GM12878 (cell line): ENCODE data around the gene KCNH5. TPM values are rescaled to one million over a fixed set of nuclear protein-coding genes. Genes with fewer than 3 reads are reported as not detected.

ENCODE experiments used
- ATAC-seq: fragments of 200-7000 bp; cut with Tn5 transposase; 3 replicates; pipeline ENCODE4 v1.9.1; 2020; ENCODE audit warnings: mild to moderate bottlenecking, moderate library complexity
- BruUV-seq: library from RNA; stranded (reverse); fragments of 400-500 nt; replicated peaks from 2 replicates; lab custom pipeline; 2021; lab: Mats Ljungman, UMichigan
- CTCF ChIA-PET: fragments of 300-600 bp; sonication (Branson Sonifier 250); formaldehyde crosslinking; extraction: SDS; loops from one replicate; lab custom pipeline; 2021; ENCODE audit warnings: inconsistent platforms; lab: Yijun Ruan, JAX
- POLR2A ChIA-PET: fragments of 350-600 bp; formaldehyde crosslinking; extraction: SDS; loops from one replicate; lab custom pipeline; 2021; ENCODE audit warnings: inconsistent platforms; lab: Charles Lee
- RAD21 ChIA-PET: fragments of 300-600 bp; sonication (Branson Sonifier 250); formaldehyde crosslinking; loops from one replicate; lab custom pipeline; 2023; ENCODE audit warnings: antibody characterized with exemption; ENCODE audit not compliant: unreplicated experiment; lab: Charles Lee
- SMC1A ChIA-PET: fragments of 300-600 bp; sonication (Branson Sonifier 250); formaldehyde crosslinking; loops from one replicate; lab custom pipeline; 2023; ENCODE audit not compliant: unreplicated experiment, uncharacterized antibody; lab: Charles Lee
- DNase-seq: peaks from one replicate; pipeline ENCODE4 v3.0.0-alpha.2; 2011; ENCODE audit warnings: low read depth, low spot score
- FAIRE-seq: peaks from 3 replicates; lab custom pipeline; 2011; peaks lifted over from hg19 to GRCh38; lab: Jason Lieb, UNC
- H2AFZ ChIP-seq: 2 replicates; pipeline ENCODE4 v1.6.0; 2011; ENCODE audit warnings: low read depth, low read length, control low read depth; ENCODE audit not compliant: control insufficient read depth
- H3K27ac ChIP-seq: 2 replicates; pipeline ENCODE4 v1.5.1; 2011; ENCODE audit warnings: control low read depth; ENCODE audit not compliant: control insufficient read depth, insufficient read depth
- H3K27me3 ChIP-seq, 2 experiments: replicated peaks in 1 of 2; 2 replicates each; pipeline versions ENCODE4 v1.6.0 to v1.6.1; 2011; ENCODE audit warnings: low read length in 1 of 2; ENCODE audit not compliant: control insufficient read depth in 2 of 2, insufficient read depth in 2 of 2
- H3K36me3 ChIP-seq, 2 experiments: 2 replicates each; pipeline ENCODE4 v1.5.1; 2011; ENCODE audit warnings: low read length in 1 of 2; ENCODE audit not compliant: control insufficient read depth in 2 of 2, insufficient read depth in 2 of 2
- H3K4me1 ChIP-seq: 2 replicates; pipeline ENCODE4 v1.6.1; 2011; ENCODE audit warnings: mild to moderate bottlenecking, low read length, moderate library complexity, mixed read lengths; ENCODE audit not compliant: control insufficient read depth, insufficient read depth
- H3K4me2 ChIP-seq: 2 replicates; pipeline ENCODE4 v1.6.0; 2011; ENCODE audit warnings: control low read depth; ENCODE audit not compliant: control insufficient read depth, insufficient read depth
- H3K4me3 ChIP-seq: fragments of 200-600 bp; sonication (generic); 2 replicates; pipeline ENCODE4 v1.5.1; 2016
- H3K79me2 ChIP-seq: 2 replicates; pipeline ENCODE4 v1.6.0; 2011; ENCODE audit warnings: low read length; ENCODE audit not compliant: control insufficient read depth, insufficient read depth
- H3K9ac ChIP-seq: 2 replicates; pipeline ENCODE4 v1.8.0; 2011; ENCODE audit warnings: low read length, control low read depth, mixed read lengths; ENCODE audit not compliant: control insufficient read depth, insufficient read depth
- H3K9me3 ChIP-seq: replicated peaks from 3 replicates; pipeline ENCODE4 v1.5.1; 2011; ENCODE audit warnings: mild to moderate bottlenecking, low read length; ENCODE audit not compliant: control insufficient read depth, insufficient read depth
- H4K20me1 ChIP-seq: 2 replicates; pipeline ENCODE4 v1.6.0; 2011; ENCODE audit not compliant: control insufficient read depth, insufficient read depth
- EZH2 ChIP-seq: IDR thresholded peaks from 2 replicates; pipeline ENCODE4 v1.6.1; 2012; ENCODE audit warnings: low read depth, mild to moderate bottlenecking, control low read depth, inconsistent platforms, low read length, borderline replicate concordance; ENCODE audit not compliant: control insufficient read depth
- KAT2A ChIP-seq: conservative IDR thresholded peaks from 2 replicates; pipeline ENCODE4 v1.6.1; 2011; ENCODE audit warnings: low read depth, low read length; ENCODE audit not compliant: control insufficient read depth
- MYC ChIP-seq: IDR thresholded peaks from 2 replicates; pipeline ENCODE4 v1.6.1; 2011; ENCODE audit warnings: mild to moderate bottlenecking, low read length, moderate library complexity, inconsistent platforms; ENCODE audit not compliant: insufficient read depth, insufficient replicate concordance, insufficient read length, severe bottlenecking
- RAD51 ChIP-seq: fragments of 450-650 bp; IDR thresholded peaks from 2 replicates; pipeline ENCODE4 v1.6.1; 2016; ENCODE audit warnings: moderate library complexity, mild to moderate bottlenecking, inconsistent platforms
- SPI1 ChIP-seq: IDR thresholded peaks from 2 replicates; pipeline ENCODE4 v1.6.1; 2011; ENCODE audit warnings: low read depth, mild to moderate bottlenecking, low read length, moderate library complexity, borderline replicate concordance; ENCODE audit not compliant: insufficient read depth
- SRF ChIP-seq, 2 experiments: IDR thresholded peaks; 2 replicates each; pipeline ENCODE4 v1.6.1; 2011; ENCODE audit warnings: low read depth in 2 of 2, low read length in 2 of 2, mild to moderate bottlenecking in 1 of 2, moderate library complexity in 1 of 2
- WGBS: methylation state at CpG from one replicate; pipeline ENCODE4 v1.1.6; 2016; ENCODE audit warnings: low lambda C conversion rate; ENCODE audit not compliant: insufficient replicate concordance, insufficient coverage; ENCODE audit errors: missing lambda C conversion rate; 5-methylcytosine and 5-hydroxymethylcytosine counted together
- in situ Hi-C: fragments of 300-500 bp; cut with MboI; formaldehyde crosslinking; loops from 9 replicates; pipeline ENCODE4 v1.14.3; 2018; ENCODE audit warnings: mixed read lengths
- intact Hi-C: fragments of 100-400 bp; cut with micrococcal nuclease; formaldehyde crosslinking; loops from one replicate; pipeline ENCODE4 v1.14.2; 2022; ENCODE audit not compliant: unreplicated experiment
- polyA plus RNA-seq, 11 experiments: library from polyadenylated mRNA; depleted of rRNA in 4 of 11; unstranded in 6 of 11; stranded (reverse) in 5 of 11; fragments of >200 nt; fragmentation: Nextera tagmentation in 4 of 11; fragmentation: Illumina TruSeq in 1 of 11; extraction: Ambion mirVana in 4 of 11; extraction: Trizol in 1 of 11; gene quantifications; 1 replicate in 1 of 11; 2 replicates in 10 of 11; pipeline versions ENCODE4 v1.2.1 to v1.2.3, GENCODE V29; 2011 to 2016; ENCODE audit warnings: inconsistent platforms in 2 of 11, missing spikeins in 2 of 11, low read depth in 1 of 11
- total RNA-seq, 4 experiments: library from RNA; depleted of rRNA in 3 of 4; stranded (reverse); fragments of >200 nt in 3 of 4; fragmentation: Illumina TruSeq in 1 of 4; extraction: Trizol in 1 of 4; gene quantifications; 2 replicates each; pipeline versions ENCODE4 v1.2.1 to v1.2.3, GENCODE V29; 2013 to 2021
- TF ChIP-seq, protein P1 (sequence below): fragments of 150-350 bp; IDR thresholded peaks from 2 replicates; pipeline ENCODE4 v1.6.1; 2014; ENCODE audit warnings: mild to moderate bottlenecking, low read depth, low read length

Gene KCNH5
- total and polyA plus RNA-seq, 10 of the 15 experiments (the other 5 are each of a cell fraction or from before 2014, with no cell fraction given), result under 0.01 to 0.04 (median 0.04) TPM; not detected in 7

DNA sequence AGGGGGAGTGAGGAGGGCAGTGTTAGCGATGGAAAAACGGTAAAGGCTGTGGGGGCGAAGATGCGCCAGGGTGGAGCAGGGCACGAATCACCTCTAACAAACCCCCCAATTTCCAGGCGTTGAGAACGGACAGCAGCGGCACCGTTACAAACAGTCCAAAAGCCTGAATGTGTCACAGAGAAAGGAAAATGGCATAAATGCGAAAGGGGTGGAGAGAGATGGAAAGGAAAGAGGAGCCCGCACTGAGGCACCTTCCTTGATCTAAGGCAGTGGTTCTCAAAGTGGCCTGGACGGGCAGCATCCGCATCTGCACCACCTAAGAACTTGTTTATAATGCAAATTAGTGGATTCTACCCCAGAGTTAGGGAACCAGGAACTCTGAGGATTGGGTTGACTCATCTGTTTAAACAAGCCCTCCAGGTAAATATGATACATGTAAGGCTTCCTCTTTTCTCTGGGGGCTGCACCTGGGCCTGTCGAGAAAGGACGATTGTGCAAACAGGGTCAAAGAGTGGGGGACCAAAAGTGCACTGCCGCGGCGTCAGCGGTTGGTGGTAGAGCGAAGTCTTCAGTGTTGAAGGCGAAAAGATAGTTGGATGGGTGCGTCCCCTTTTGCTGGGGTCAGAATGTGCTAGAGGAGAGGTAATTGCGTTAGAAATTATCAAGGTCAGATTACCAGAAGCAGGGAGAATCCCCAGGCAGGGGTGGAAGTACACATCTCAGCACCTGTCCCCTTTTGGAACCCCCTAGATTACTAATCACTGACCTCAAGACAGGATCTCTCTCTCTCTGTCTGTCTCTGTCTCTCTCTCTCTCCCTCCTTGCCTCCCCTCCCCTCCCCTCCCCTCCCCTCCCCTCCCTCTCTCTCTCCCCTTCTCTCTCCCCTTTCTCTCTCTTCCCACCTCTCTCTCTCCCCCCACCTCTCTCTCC is 1.3 kb upstream of the KCNH5 start:
- no TSS peak for BruUV-seq
- ATAC-seq (no peak), DNase-seq (no peak), FAIRE-seq (no peak)
- RAD21 ChIA-PET, result no interaction called here
- SMC1A ChIA-PET, result no interaction called here
- Histone ChIP-seq H3K79me2 (no peaks in the 10 kb centered on the region), H3K9ac (no peak overlapping the region), H3K9me3 (no peaks in the 10 kb centered on the region), H3K27me3 (peaks cover 0 to 5% of the 10 kb centered on the region in 2 experiments; a peak in 3 of 4 replicates), H3K4me3 (no peak overlapping the region), H3K36me3 (no peaks in the 10 kb centered on the region), H4K20me1 (no peaks in the 10 kb centered on the region), H3K4me2 (no peak overlapping the region), H2AFZ (no peak overlapping the region), H3K27ac (no peak overlapping the region), H3K4me1 (no peaks in the 10 kb centered on the region)
- CTCF ChIA-PET, result no interaction called here
- POLR2A ChIA-PET, result interaction anchor here (0.6 kb wide), 1 partner anchor 1104 kb away, joined by 4 read pairs; no protein-coding TSS in a partner anchor
- in situ Hi-C loops (no loop called here), intact Hi-C loops (no loop called here)
- TF ChIP-seq, protein P1, sequence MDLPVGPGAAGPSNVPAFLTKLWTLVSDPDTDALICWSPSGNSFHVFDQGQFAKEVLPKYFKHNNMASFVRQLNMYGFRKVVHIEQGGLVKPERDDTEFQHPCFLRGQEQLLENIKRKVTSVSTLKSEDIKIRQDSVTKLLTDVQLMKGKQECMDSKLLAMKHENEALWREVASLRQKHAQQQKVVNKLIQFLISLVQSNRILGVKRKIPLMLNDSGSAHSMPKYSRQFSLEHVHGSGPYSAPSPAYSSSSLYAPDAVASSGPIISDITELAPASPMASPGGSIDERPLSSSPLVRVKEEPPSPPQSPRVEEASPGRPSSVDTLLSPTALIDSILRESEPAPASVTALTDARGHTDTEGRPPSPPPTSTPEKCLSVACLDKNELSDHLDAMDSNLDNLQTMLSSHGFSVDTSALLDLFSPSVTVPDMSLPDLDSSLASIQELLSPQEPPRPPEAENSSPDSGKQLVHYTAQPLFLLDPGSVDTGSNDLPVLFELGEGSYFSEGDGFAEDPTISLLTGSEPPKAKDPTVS, result no peak
- TF ChIP-seq EZH2, result no peak
- TF ChIP-seq SPI1, result 0 out of 2 replicates have a peak, but pooled peaks have one; percentile 4
- no peak for TF ChIP-seq SRF (IDR thresholded peaks at IDR 0.05; ENCODE audit: low read depth in 2 of 2, low read length in 2 of 2)
- no peak for TF ChIP-seq MYC
- TF ChIP-seq KAT2A, result no peak
- no peak for TF ChIP-seq RAD51
- 30% methylated on average over 23 of the region's 23 CpGs for WGBS
